ENCODE measurements around the gene CCND1.

CCND1 gene

GRCh38 chr11:69700278-69701140 is 59.6 kb downstream of the CCND1 start:
- Histone ChIP-seq H3K9me3 (no peaks in the 10 kb centered on the region), H3K27me3 (peaks cover 0 to 96% of the 10 kb centered on the region in 2 donors), H3K4me3 (no peak overlapping the region), H3K4me1 (peaks cover 0 to 29% (median 24%) of the 10 kb centered on the region in 4 donors), H3K27ac (no peak overlapping the region), H3K36me3 (no peaks in the 10 kb centered on the region)
- intact Hi-C loops (cut with DNase I; ENCODE audit: low total_unique reads): loop anchor here (5.0 kb wide), 1 partner anchor 192 kb away; no protein-coding TSS in a partner anchor
- peak in 1 of 2 donors; percentile 59 for DNase-seq
- TF ChIP-seq CTCF (IDR thresholded peaks at IDR 0.05): no peak

GRCh38 chr11:69702239-69702691 is 61.3 kb downstream of the CCND1 start:
- Histone ChIP-seq H3K4me3 (no peak overlapping the region), H3K9me3 (no peaks in the 10 kb centered on the region), H3K27me3 (peaks cover 0 to 93% of the 10 kb centered on the region in 2 donors), H3K4me1 (peaks cover 0 to 29% (median 24%) of the 10 kb centered on the region in 4 donors), H3K27ac (no peak overlapping the region), H3K36me3 (no peaks in the 10 kb centered on the region)
- TF ChIP-seq CTCF (IDR thresholded peaks at IDR 0.05): no peak
- DNase-seq: no peak
- intact Hi-C loops (cut with DNase I; ENCODE audit: low total_unique reads): loop anchor here (5.0 kb wide), 1 partner anchor 190 kb away; no protein-coding TSS in a partner anchor

- intact Hi-C loops (cut with DNase I; ENCODE audit: low total_unique reads): loop anchor here (5.0 kb wide), 1 partner anchor 189 kb away; no protein-coding TSS in a partner anchor
- DNase-seq: no peak
- H3K27me3 ChIP-seq: peaks cover 0 to 87% of the 10 kb centered on the region in 2 donors
- H3K4me1 ChIP-seq: peaks cover 0 to 29% (median 24%) of the 10 kb centered on the region in 4 donors
- no peaks in the 10 kb centered on the region for H3K9me3 ChIP-seq
- no peaks in the 10 kb centered on the region for H3K36me3 ChIP-seq
- no peak overlapping the region for H3K4me3 ChIP-seq
- no peak overlapping the region for H3K27ac ChIP-seq
- no peak for TF ChIP-seq CTCF (IDR thresholded peaks at IDR 0.05)
These were observed 62.0 kb downstream of the CCND1 start for GRCh38 chr11:69702769-69703452.

GRCh38 chr11:69703453-69703767 is 62.5 kb downstream of the CCND1 start:
- Histone ChIP-seq H3K36me3 (no peaks in the 10 kb centered on the region), H3K27ac (no peak overlapping the region), H3K27me3 (peaks cover 0 to 82% of the 10 kb centered on the region in 2 donors), H3K9me3 (no peaks in the 10 kb centered on the region), H3K4me1 (peaks cover 0 to 29% (median 24%) of the 10 kb centered on the region in 4 donors), H3K4me3 (no peak overlapping the region)
- TF ChIP-seq CTCF (IDR thresholded peaks at IDR 0.05): no peak
- intact Hi-C loops (cut with DNase I; ENCODE audit: low total_unique reads): loop anchor here (5.0 kb wide), 1 partner anchor 189 kb away; no protein-coding TSS in a partner anchor
- DNase-seq: no peak
